Stimulated activated CD8-positive, alpha-beta memory T cell treated with anti-CD3 and anti-CD28 coated beads, Interleukin-12 subunit alpha, Interleukin-12 subunit beta, amount 100 ng/mL, for 4 hours (primary cell): ENCODE results near the gene RIC8B.
"Not testable (repeated sequence)": the region's sequence is repeated elsewhere in the genome, so short reads cannot be mapped to it uniquely, and the experiment has no call there.

ENCODE experiments used
- DNase-seq: peaks from one replicate; pipeline ENCODE4 v3.0.0-alpha.2; 2020; ENCODE audit warnings: low read depth

RIC8B gene

GRCh38 chr12:106903241-106903945 is 128.9 kb downstream of the RIC8B start:
- DNase-seq, result peak; percentile 55

- DNase-seq, result no peak
Observed at GRCh38 chr12:106906715-106907114, 132.2 kb downstream of the RIC8B start.

- DNase-seq, result no peak
Observed at GRCh38 chr12:106907411-106907810, 132.9 kb downstream of the RIC8B start.

- DNase-seq, result no peak
Observed at GRCh38 chr12:106907846-106908245, 133.4 kb downstream of the RIC8B start.

- DNase-seq, result no peak
Observed at GRCh38 chr12:106908561-106908960, 134.1 kb downstream of the RIC8B start.

GRCh38 chr12:106910202-106910601 is 135.7 kb downstream of the RIC8B start:
- DNase-seq, result no peak

- no peak for DNase-seq
Observed at GRCh38 chr12:106911581-106911980, 137.1 kb downstream of the RIC8B start.

GRCh38 chr12:106913456-106913855 is 139.0 kb downstream of the RIC8B start:
- no peak for DNase-seq

- DNase-seq, result no peak
Observed at GRCh38 chr12:106914796-106915634, 140.5 kb downstream of the RIC8B start.

GRCh38 chr12:106915635-106916026 is 141.1 kb downstream of the RIC8B start:
- no peak for DNase-seq

GRCh38 chr12:106917503-106917902 is 143.0 kb downstream of the RIC8B start:
- DNase-seq, result no peak

GRCh38 chr12:106918746-106919145 is 144.3 kb downstream of the RIC8B start:
- no peak for DNase-seq

GRCh38 chr12:106919910-106920544 is 145.5 kb downstream of the RIC8B start:
- no peak for DNase-seq

- DNase-seq, result not testable (repeated sequence)
Observed at GRCh38 chr12:106921976-106922375, 147.5 kb downstream of the RIC8B start.

- not testable (repeated sequence) for DNase-seq
Observed at GRCh38 chr12:106923594-106923993, 149.1 kb downstream of the RIC8B start.

- DNase-seq, result no peak
Observed at GRCh38 chr12:106924268-106924861, 149.9 kb downstream of the RIC8B start.

- no peak for DNase-seq
Observed at GRCh38 chr12:106926657-106927056, 152.2 kb downstream of the RIC8B start.

GRCh38 chr12:106934277-106934676 is 159.8 kb downstream of the RIC8B start:
- DNase-seq, result no peak
